Activated CD8-positive, alpha-beta T cell treated with anti-CD3 and anti-CD28 coated beads, Interleukin-2, amount 10 ng/mL, durations not matched to agents 7 days and 5 days (primary cell): Measurements from ENCODE around the gene KCNK7. TPM values are rescaled to one million over a fixed set of nuclear protein-coding genes. Genes with fewer than 3 reads are reported as not detected.

ENCODE experiments used
- ATAC-seq: fragments of 150-1000 bp; cut with Tn5 transposase; one replicate; pipeline ENCODE4 v1.10.0; 2021; ENCODE audit warnings: moderate library complexity
- CTCF ChIA-PET: fragments of 350-600 bp; sonication (Branson Sonifier 250); formaldehyde crosslinking; loops from one replicate; lab custom pipeline; 2021; ENCODE audit warnings: antibody characterized with exemption; lab: Charles Lee
- POLR2A ChIA-PET: fragments of 350-600 bp; sonication (Branson Sonifier 250); formaldehyde crosslinking; loops from one replicate; lab custom pipeline; 2021; ENCODE audit warnings: antibody characterized with exemption; lab: Charles Lee
- DNase-seq: peaks from one replicate; pipeline ENCODE4 v3.0.0-alpha.2; 2020
- H3K27ac Mint-ChIP-seq: one replicate; pipeline ENCODE4 v1.8.0; 2021; ENCODE audit warnings: mild to moderate bottlenecking, mixed read lengths
- H3K27me3 Mint-ChIP-seq: one replicate; pipeline ENCODE4 v1.8.0; 2021; ENCODE audit warnings: low read depth, mixed read lengths
- H3K36me3 Mint-ChIP-seq: one replicate; pipeline ENCODE4 v1.8.0; 2021; ENCODE audit warnings: low read depth, mixed read lengths
- H3K4me1 Mint-ChIP-seq: one replicate; pipeline ENCODE4 v1.8.0; 2021; ENCODE audit warnings: low read depth, mixed read lengths
- H3K4me3 Mint-ChIP-seq: one replicate; pipeline ENCODE4 v1.8.0; 2021; ENCODE audit warnings: mild to moderate bottlenecking, mixed read lengths
- H3K9me3 Mint-ChIP-seq: one replicate; pipeline ENCODE4 v1.8.0; 2022; ENCODE audit warnings: mixed read lengths; ENCODE audit not compliant: insufficient read depth
- total RNA-seq, 2 experiments: library from RNA; stranded (reverse); gene quantifications; one replicate each; pipeline ENCODE4 v1.2.3, GENCODE V29; 2021

The KCNK7 gene
- total RNA-seq, 2 experiments from 2014 or later, result 0.95 to 0.99 TPM

- no peak for DNase-seq
- H3K4me3 Mint-ChIP-seq, result no peak overlapping the region
- peaks cover 58% of the 10 kb centered on the region for H3K4me1 Mint-ChIP-seq
- POLR2A ChIA-PET, result interaction anchor here (0.9 to 1.7 kb wide), 5 partner anchors 9 to 81 kb away, joined by 3 to 9 read pairs (median 4); no protein-coding TSS in a partner anchor
- H3K9me3 Mint-ChIP-seq, result no peaks in the 10 kb centered on the region
- peaks cover 57% of the 10 kb centered on the region for H3K36me3 Mint-ChIP-seq
- no peak for ATAC-seq
- CTCF ChIA-PET, result interaction anchor here (0.9 to 12.3 kb wide), 5 partner anchors 10 to 43 kb away, joined by 3 to 172 read pairs (median 60); partner anchors contain the start of genes EHBP1L1 and FAM89B
- no peaks in the 10 kb centered on the region for H3K27me3 Mint-ChIP-seq
- H3K27ac Mint-ChIP-seq, result peak overlapping the region; percentile 71
Observed at GRCh38 chr11:65586247-65586630, 9.4 kb downstream of the KCNK7 start.

GRCh38 chr11:65585396-65586246 lies 10.0 kb downstream of the KCNK7 start:
- Mint-ChIP-seq H3K4me1 (peaks cover 58% of the 10 kb centered on the region), H3K27ac (peak overlapping the region; percentile 71), H3K4me3 (no peak overlapping the region), H3K27me3 (no peaks in the 10 kb centered on the region), H3K9me3 (no peaks in the 10 kb centered on the region), H3K36me3 (peaks cover 58% of the 10 kb centered on the region)
- POLR2A ChIA-PET, result interaction anchor here (0.9 to 1.7 kb wide), 5 partner anchors 9 to 80 kb away, joined by 3 to 9 read pairs (median 4); no protein-coding TSS in a partner anchor
- CTCF ChIA-PET, result interaction anchor here (0.9 to 12.3 kb wide), 5 partner anchors 9 to 42 kb away, joined by 3 to 172 read pairs (median 60); partner anchors contain the start of genes EHBP1L1 and FAM89B
- no peak for DNase-seq
- ATAC-seq, result no peak

- no peaks in the 10 kb centered on the region for H3K27me3 Mint-ChIP-seq
- no peak for ATAC-seq
- no peaks in the 10 kb centered on the region for H3K9me3 Mint-ChIP-seq
- ChIA-PET CTCF (interaction anchor here (1.3 to 12.3 kb wide), 5 partner anchors 8 to 41 kb away, joined by 3 to 172 read pairs (median 9); partner anchors contain the start of genes EHBP1L1, FAM89B and ZNRD2), POLR2A (no interaction called here)
- H3K36me3 Mint-ChIP-seq, result peaks cover 62% of the 10 kb centered on the region
- no peak overlapping the region for H3K27ac Mint-ChIP-seq
- peaks cover 57% of the 10 kb centered on the region for H3K4me1 Mint-ChIP-seq
- no peak for DNase-seq
- H3K4me3 Mint-ChIP-seq, result no peak overlapping the region
Observed at GRCh38 chr11:65584723-65585171, 10.9 kb downstream of the KCNK7 start.

GRCh38 chr11:65584106-65584505 lies 11.5 kb downstream of the KCNK7 start:
- no peaks in the 10 kb centered on the region for H3K27me3 Mint-ChIP-seq
- no peak for DNase-seq
- no peaks in the 10 kb centered on the region for H3K9me3 Mint-ChIP-seq
- H3K4me3 Mint-ChIP-seq, result no peak overlapping the region
- peaks cover 68% of the 10 kb centered on the region for H3K36me3 Mint-ChIP-seq
- ChIA-PET CTCF (interaction anchor here (1.3 to 4.1 kb wide), 3 partner anchors 10 to 14 kb away, joined by 3 to 17 read pairs (median 9); partner anchors contain the start of genes FAM89B and ZNRD2), POLR2A (no interaction called here)
- peaks cover 56% of the 10 kb centered on the region for H3K4me1 Mint-ChIP-seq
- no peak overlapping the region for H3K27ac Mint-ChIP-seq
- ATAC-seq, result no peak

- no peak for DNase-seq
- ChIA-PET CTCF (interaction anchor here (1.3 to 4.1 kb wide), 3 partner anchors 10 to 14 kb away, joined by 3 to 17 read pairs (median 9); partner anchors contain the start of genes FAM89B and ZNRD2), POLR2A (no interaction called here)
- peaks cover 70% of the 10 kb centered on the region for H3K36me3 Mint-ChIP-seq
- H3K27ac Mint-ChIP-seq, result peak overlapping the region; percentile 60
- peaks cover 54% of the 10 kb centered on the region for H3K4me1 Mint-ChIP-seq
- H3K4me3 Mint-ChIP-seq, result no peak overlapping the region
- ATAC-seq, result no peak
- H3K9me3 Mint-ChIP-seq, result no peaks in the 10 kb centered on the region
- H3K27me3 Mint-ChIP-seq, result no peaks in the 10 kb centered on the region
Observed at GRCh38 chr11:65583589-65583988, 12.0 kb downstream of the KCNK7 start.

GRCh38 chr11:65581928-65582327 lies 13.7 kb downstream of the KCNK7 start:
- ChIA-PET POLR2A (interaction anchor here (0.7 to 0.8 kb wide), 2 partner anchors 12 to 18 kb away, joined by 3 read pairs; no protein-coding TSS in a partner anchor), CTCF (interaction anchor here (1.1 to 4.1 kb wide), 2 partner anchors 8 to 12 kb away, joined by 3 to 17 read pairs; no protein-coding TSS in a partner anchor)
- Mint-ChIP-seq H3K4me3 (no peak overlapping the region), H3K4me1 (peaks cover 53% of the 10 kb centered on the region), H3K27ac (no peak overlapping the region), H3K27me3 (no peaks in the 10 kb centered on the region), H3K36me3 (peaks cover 63% of the 10 kb centered on the region), H3K9me3 (no peaks in the 10 kb centered on the region)
- no peak for ATAC-seq
- no peak for DNase-seq

- peaks cover 44% of the 10 kb centered on the region for H3K4me1 Mint-ChIP-seq
- no peak overlapping the region for H3K4me3 Mint-ChIP-seq
- H3K27me3 Mint-ChIP-seq, result no peaks in the 10 kb centered on the region
- CTCF ChIA-PET, result interaction anchor here (4.1 kb wide), 1 partner anchor 13 kb away, joined by 17 read pairs; no protein-coding TSS in a partner anchor
- no peaks in the 10 kb centered on the region for H3K9me3 Mint-ChIP-seq
- ATAC-seq (no peak), DNase-seq (no peak)
- H3K27ac Mint-ChIP-seq, result no peak overlapping the region
- H3K36me3 Mint-ChIP-seq, result peaks cover 57% of the 10 kb centered on the region
- POLR2A ChIA-PET, result interaction anchor here (0.6 kb wide), 1 partner anchor 176 kb away, joined by 3 read pairs; no protein-coding TSS in a partner anchor
Observed at GRCh38 chr11:65580756-65581155, 14.8 kb downstream of the KCNK7 start.

GRCh38 chr11:65580031-65580692 lies 15.4 kb downstream of the KCNK7 start:
- ATAC-seq (no peak), DNase-seq (no peak)
- peaks cover 55% of the 10 kb centered on the region for H3K36me3 Mint-ChIP-seq
- no peak overlapping the region for H3K27ac Mint-ChIP-seq
- H3K4me3 Mint-ChIP-seq, result no peak overlapping the region
- ChIA-PET POLR2A (no interaction called here), CTCF (interaction anchor here (1.3 to 5.2 kb wide), 4 partner anchors 8 to 39 kb away, joined by 3 to 33 read pairs (median 12); no protein-coding TSS in a partner anchor)
- H3K4me1 Mint-ChIP-seq, result peaks cover 45% of the 10 kb centered on the region
- H3K9me3 Mint-ChIP-seq, result no peaks in the 10 kb centered on the region
- H3K27me3 Mint-ChIP-seq, result no peaks in the 10 kb centered on the region

GRCh38 chr11:65579291-65579690 lies 16.3 kb downstream of the KCNK7 start:
- POLR2A ChIA-PET, result no interaction called here
- Mint-ChIP-seq H3K4me3 (no peak overlapping the region), H3K9me3 (no peaks in the 10 kb centered on the region)

GRCh38 chr11:65578667-65579066 lies 16.9 kb downstream of the KCNK7 start:
- POLR2A ChIA-PET, result interaction anchor here (1.8 kb wide), 1 partner anchor 32 kb away, joined by 5 read pairs; no protein-coding TSS in a partner anchor
- no peaks in the 10 kb centered on the region for H3K9me3 Mint-ChIP-seq
- no peak for DNase-seq
- H3K27ac Mint-ChIP-seq, result peak overlapping the region; percentile 37
- CTCF ChIA-PET, result interaction anchor here (1.3 to 5.2 kb wide), 4 partner anchors 9 to 38 kb away, joined by 3 to 88 read pairs (median 20); no protein-coding TSS in a partner anchor
- peak overlapping the region; percentile 46 for H3K4me3 Mint-ChIP-seq
- peaks cover 49% of the 10 kb centered on the region for H3K4me1 Mint-ChIP-seq
- no peaks in the 10 kb centered on the region for H3K27me3 Mint-ChIP-seq
- ATAC-seq, result no peak
- peaks cover 53% of the 10 kb centered on the region for H3K36me3 Mint-ChIP-seq

More at GRCh38 chr11:65579291-65579690, 16.3 kb downstream of the KCNK7 start:
- CTCF ChIA-PET, result interaction anchor here (1.3 to 5.2 kb wide), 3 partner anchors 9 to 39 kb away, joined by 3 to 33 read pairs (median 6); no protein-coding TSS in a partner anchor
- no peaks in the 10 kb centered on the region for H3K27me3 Mint-ChIP-seq
- H3K27ac Mint-ChIP-seq, result peak overlapping the region; percentile 52
- H3K36me3 Mint-ChIP-seq, result peaks cover 52% of the 10 kb centered on the region
- ATAC-seq, result no peak
- no peak for DNase-seq
- peaks cover 49% of the 10 kb centered on the region for H3K4me1 Mint-ChIP-seq

GRCh38 chr11:65578134-65578533 lies 17.5 kb downstream of the KCNK7 start:
- no peak for DNase-seq
- H3K27ac Mint-ChIP-seq, result peak overlapping the region; percentile 37
- H3K36me3 Mint-ChIP-seq, result peaks cover 54% of the 10 kb centered on the region
- H3K27me3 Mint-ChIP-seq, result no peaks in the 10 kb centered on the region
- POLR2A ChIA-PET, result interaction anchor here (1.8 kb wide), 1 partner anchor 32 kb away, joined by 5 read pairs; no protein-coding TSS in a partner anchor
- H3K4me1 Mint-ChIP-seq, result peaks cover 50% of the 10 kb centered on the region
- ATAC-seq, result no peak
- no peaks in the 10 kb centered on the region for H3K9me3 Mint-ChIP-seq
- CTCF ChIA-PET, result interaction anchor here (1.2 to 5.2 kb wide), 3 partner anchors 10 to 162 kb away, joined by 3 to 88 read pairs (median 33); no protein-coding TSS in a partner anchor
- H3K4me3 Mint-ChIP-seq, result peak overlapping the region; percentile 61
